CD4-positive, alpha-beta T cell (primary cell): ENCODE results near the gene HABP2. TPM values are rescaled to one million over a fixed set of nuclear protein-coding genes. Genes with fewer than 3 reads are reported as not detected.

Experiments used
- ATAC-seq: fragments of 200-7000 bp; cut with Tn5 transposase; one replicate; pipeline ENCODE4 v1.10.0; 2022; ENCODE audit warnings: mild to moderate bottlenecking; ENCODE audit not compliant: poor library complexity
- CTCF ChIA-PET: fragments of 350-600 bp; sonication (Branson Sonifier 250); formaldehyde crosslinking; loops from one replicate; lab custom pipeline; 2021; ENCODE audit warnings: antibody characterized with exemption, inconsistent platforms; lab: Charles Lee
- POLR2A ChIA-PET: fragments of 350-600 bp; sonication (Branson Sonifier 250); formaldehyde crosslinking; loops from one replicate; lab custom pipeline; 2021; ENCODE audit warnings: antibody characterized with exemption, inconsistent platforms; lab: Charles Lee
- DNase-seq, 14 experiments: peaks; one replicate each; pipeline ENCODE4 v3.0.0-alpha.2; 2013 to 2020; ENCODE audit warnings: mixed read lengths in 2 of 14
- H3K27ac ChIP-seq, 2 donors: one replicate each; pipeline versions ENCODE4 v1.5.1 to v1.7.0; 2013; ENCODE audit warnings: low read length in 2 of 2, low read depth in 1 of 2, mild to moderate bottlenecking in 1 of 2
- H3K27me3 ChIP-seq, 2 experiments: 1 replicate in 1 of 2; 2 replicates in 1 of 2; pipeline versions ENCODE4 v1.6.1 to v1.7.0; 2013; ENCODE audit warnings: low read length in 2 of 2, control low read depth in 1 of 2, mild to moderate bottlenecking in 1 of 2, moderate library complexity in 1 of 2; ENCODE audit not compliant: insufficient read depth in 2 of 2, control insufficient read depth in 1 of 2
- H3K36me3 ChIP-seq: one replicate; pipeline ENCODE4 v1.6.1; 2013; ENCODE audit warnings: low read length, control low read depth; ENCODE audit not compliant: insufficient read depth
- H3K4me1 ChIP-seq: one replicate; pipeline ENCODE4 v1.6.1; 2013; ENCODE audit warnings: low read length, control low read depth; ENCODE audit not compliant: insufficient read depth
- H3K4me3 ChIP-seq: one replicate; pipeline ENCODE4 v1.5.1; 2013; ENCODE audit warnings: mild to moderate bottlenecking, low read length, moderate library complexity
- H3K9me3 ChIP-seq, 2 experiments: 1 replicate in 1 of 2; 2 replicates in 1 of 2; pipeline versions ENCODE4 v1.6.1 to v1.7.0; 2013; ENCODE audit warnings: low read length in 2 of 2, mild to moderate bottlenecking in 2 of 2, control low read depth in 1 of 2, moderate library complexity in 1 of 2; ENCODE audit not compliant: control insufficient read depth in 1 of 2, insufficient read depth in 1 of 2
- H3K27ac Mint-ChIP-seq: one replicate; pipeline ENCODE4 v1.8.0; 2020; ENCODE audit warnings: mixed read lengths
- H3K27me3 Mint-ChIP-seq: one replicate; pipeline ENCODE4 v1.8.0; 2021; ENCODE audit warnings: mixed read lengths
- H3K36me3 Mint-ChIP-seq: one replicate; pipeline ENCODE4 v1.8.0; 2021; ENCODE audit warnings: low read depth, mixed read lengths
- H3K4me1 Mint-ChIP-seq: one replicate; pipeline ENCODE4 v1.8.0; 2021; ENCODE audit warnings: low read depth, mixed read lengths
- H3K4me3 Mint-ChIP-seq: one replicate; pipeline ENCODE4 v1.8.0; 2020; ENCODE audit warnings: mild to moderate bottlenecking, mixed read lengths
- H3K9me3 Mint-ChIP-seq: one replicate; pipeline ENCODE4 v1.8.0; 2020; ENCODE audit warnings: mixed read lengths
- CTCF ChIP-seq: fragments of 200-600 bp; IDR thresholded peaks from one replicate; pipeline ENCODE4 v1.8.0; 2022; ENCODE audit warnings: antibody characterized with exemption, mild to moderate bottlenecking
- intact Hi-C, 2 experiments: fragments of 100-400 bp; cut with DNase I in 1 of 2; cut with micrococcal nuclease in 1 of 2; formaldehyde crosslinking; loops; one replicate each; pipeline versions ENCODE4 v1.15.1 to v1.9.0; 2023 to 2025; cut with DNase I, micrococcal nuclease
- total RNA-seq, 174 experiments: library from RNA in 2 of 174; stranded (reverse) in 2 of 174; gene quantifications; one replicate each; pipeline ENCODE4 v1.2.3 and lab custom pipeline; 2021 to 2026

The HABP2 gene
- total RNA-seq, 2 experiments from 2014 or later, result not detected

DNA sequence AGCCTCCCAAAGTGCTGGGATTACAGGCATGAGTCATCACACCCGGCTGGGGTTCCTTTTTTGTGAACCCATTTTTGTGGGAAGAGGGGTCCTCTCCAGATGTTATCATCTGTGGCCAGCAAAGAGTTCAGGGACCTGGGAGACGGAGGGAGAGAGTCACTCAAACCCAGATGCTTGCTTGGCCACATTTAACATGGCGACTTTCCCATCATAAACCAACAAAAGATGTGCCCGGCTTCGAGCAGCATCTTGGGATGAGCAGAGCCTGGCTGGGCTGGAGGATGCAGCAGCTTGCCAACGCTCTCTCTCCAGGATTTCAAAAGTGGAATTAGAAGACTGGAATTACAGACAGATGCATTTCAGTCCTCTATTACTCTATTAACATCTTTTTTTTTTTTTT is 19.1 kb upstream of the HABP2 start:
- DNase-seq, result no peak
- intact Hi-C loops, result no loop called here
- Mint-ChIP-seq H3K27me3 (peaks cover 24% of the 10 kb centered on the region), H3K4me1 (no peaks in the 10 kb centered on the region), H3K27ac (no peak overlapping the region), H3K4me3 (no peak overlapping the region), H3K36me3 (no peaks in the 10 kb centered on the region), H3K9me3 (no peaks in the 10 kb centered on the region)
- peaks cover 0 to 8% of the 10 kb centered on the region in 2 experiments for H3K9me3 ChIP-seq
- H3K27me3 ChIP-seq, result peaks cover 0 to 2% of the 10 kb centered on the region in 2 experiments
- ChIA-PET CTCF (no interaction called here), POLR2A (no interaction called here)
- no peak for ATAC-seq
- H3K4me3 ChIP-seq, result no peak overlapping the region
- no peaks in the 10 kb centered on the region for H3K36me3 ChIP-seq
- TF ChIP-seq CTCF, result no peak
- no peak overlapping the region for H3K27ac ChIP-seq
- H3K4me1 ChIP-seq, result no peaks in the 10 kb centered on the region

DNA sequence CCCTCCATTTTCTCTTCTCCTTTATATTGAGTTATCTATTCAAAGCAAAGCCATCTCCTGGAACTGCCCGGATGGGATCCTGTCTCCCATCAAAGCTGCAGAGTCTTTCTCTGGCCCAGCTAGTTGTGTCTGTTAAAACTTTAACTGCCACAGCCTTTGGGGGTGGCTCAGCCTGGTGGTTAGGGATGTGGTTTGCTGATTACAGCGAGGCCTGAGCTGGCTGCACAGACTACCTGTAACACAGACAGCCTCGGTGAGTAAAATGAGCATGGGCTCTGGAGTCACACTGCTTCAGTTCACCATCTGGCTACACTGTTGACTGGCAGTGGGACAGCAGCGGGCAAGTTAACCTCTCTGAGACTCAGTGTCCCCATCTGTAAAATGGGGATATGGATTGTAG is 18.4 kb upstream of the HABP2 start:
- Histone ChIP-seq H3K4me1 (no peaks in the 10 kb centered on the region), H3K27ac (no peak overlapping the region), H3K9me3 (peaks cover 0 to 8% of the 10 kb centered on the region in 2 experiments), H3K36me3 (no peaks in the 10 kb centered on the region), H3K27me3 (peaks cover 0 to 2% of the 10 kb centered on the region in 2 experiments), H3K4me3 (no peak overlapping the region)
- no peaks in the 10 kb centered on the region for H3K36me3 Mint-ChIP-seq
- H3K4me3 Mint-ChIP-seq, result no peak overlapping the region
- ChIA-PET POLR2A (no interaction called here), CTCF (no interaction called here)
- ATAC-seq, result no peak
- peaks cover 18% of the 10 kb centered on the region for H3K27me3 Mint-ChIP-seq
- no peak for DNase-seq
- no peaks in the 10 kb centered on the region for H3K4me1 Mint-ChIP-seq
- H3K9me3 Mint-ChIP-seq, result no peaks in the 10 kb centered on the region
- no peak for TF ChIP-seq CTCF
- no peak overlapping the region for H3K27ac Mint-ChIP-seq
- intact Hi-C loops, result no loop called here

DNA sequence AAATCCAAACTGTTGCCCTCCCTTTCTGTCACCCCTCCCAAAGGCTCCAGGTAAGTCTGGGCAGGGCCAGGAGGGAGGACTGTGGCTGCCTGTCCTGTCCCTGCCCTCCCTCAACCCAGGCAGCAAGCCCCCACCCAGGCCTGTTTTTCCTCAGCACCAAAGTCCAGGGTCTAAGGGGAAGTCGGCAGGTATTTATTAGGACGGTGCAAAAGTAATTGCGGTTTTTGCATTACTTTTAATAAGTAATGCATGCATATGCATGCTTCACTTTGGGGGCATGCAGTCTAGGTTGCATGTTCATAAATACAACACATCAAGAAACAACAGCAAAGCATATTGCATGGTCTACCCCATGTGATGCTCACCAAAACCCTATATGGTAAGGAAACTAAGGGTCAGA is 15.2 kb upstream of the HABP2 start:
- POLR2A ChIA-PET, result no interaction called here
- Mint-ChIP-seq H3K27ac (no peak overlapping the region), H3K36me3 (no peaks in the 10 kb centered on the region), H3K4me1 (no peaks in the 10 kb centered on the region), H3K27me3 (peaks cover 13% of the 10 kb centered on the region), H3K4me3 (no peak overlapping the region), H3K9me3 (no peaks in the 10 kb centered on the region)
- no peak overlapping the region for H3K27ac ChIP-seq
- DNase-seq (no peak), ATAC-seq (no peak)
- no peak overlapping the region for H3K4me3 ChIP-seq
- peaks cover 0 to 2% of the 10 kb centered on the region in 2 experiments for H3K27me3 ChIP-seq
- no peaks in the 10 kb centered on the region for H3K36me3 ChIP-seq
- H3K9me3 ChIP-seq, result peaks cover 0 to 3% of the 10 kb centered on the region in 2 experiments
- H3K4me1 ChIP-seq, result no peaks in the 10 kb centered on the region
- TF ChIP-seq CTCF, result no peak
- intact Hi-C loops, result no loop called here
- CTCF ChIA-PET, result no interaction called here
